ENCODE measurements around the gene SH2D3A. TPM values are rescaled to one million over a fixed set of nuclear protein-coding genes. Genes with fewer than 3 reads are reported as not detected.

The SH2D3A gene
- polyA plus RNA-seq, 3 donors, result 0.11 TPM; not detected in 2

GRCh38 chr19:6735181-6735911, 31.9 kb downstream of the SH2D3A start:
- Histone ChIP-seq H3K79me2 (ENCODE audit: insufficient read depth, low read length) (peaks cover 14% of the 10 kb centered on the region), H3K4me2 (replicated peaks; ENCODE audit: extremely low read depth, low read length, poor library complexity, severe bottlenecking) (peak overlapping the region; percentile 99), H3K36me3 (replicated peaks in 1 of 2; ENCODE audit: control insufficient read depth in 1 of 2, insufficient read depth in 2 of 2, low read length in 2 of 2) (peaks cover 29 to 45% of the 10 kb centered on the region in 2 donors), H3K9ac (ENCODE audit: insufficient read depth, low read length, poor library complexity, severe bottlenecking) (no peak overlapping the region), H3K4me1 (ENCODE audit: control insufficient read depth in 1 of 2, insufficient read depth in 2 of 2, low read length in 2 of 2) (peaks cover 39 to 45% of the 10 kb centered on the region in 2 donors), H2AFZ (ENCODE audit: insufficient read depth, low read depth, low read length, poor library complexity, severe bottlenecking) (no peak overlapping the region), H3K27me3 (ENCODE audit: control insufficient read depth in 2 of 2, insufficient read depth in 2 of 2, low read length in 2 of 2) (peaks cover 0 to 6% of the 10 kb centered on the region in 2 donors), H3K27ac (ENCODE audit: low read depth in 1 of 2, low read length in 2 of 2) (no peak overlapping the region), H4K20me1 (ENCODE audit: insufficient read depth, low read length) (peaks cover 11% of the 10 kb centered on the region), H3K4me3 (replicated peaks in 1 of 3; ENCODE audit: low read depth in 2 of 3, low read length in 3 of 3) (no peak overlapping the region), H3K9me3 (replicated peaks in 1 of 2; ENCODE audit: control insufficient read depth in 1 of 2, insufficient read depth in 1 of 2, low read length in 2 of 2) (no peaks in the 10 kb centered on the region)
- H3K4me3 Mint-ChIP-seq, result no peak overlapping the region
- H3K36me3 Mint-ChIP-seq, result peaks cover 32 to 45% of the 10 kb centered on the region in 2 donors
- H3K9me3 Mint-ChIP-seq, result no peaks in the 10 kb centered on the region
- peaks cover 37% of the 10 kb centered on the region for H3K4me1 Mint-ChIP-seq
- DNase-seq, result no peak
- peaks cover 2 to 7% (median 6%) of the 10 kb centered on the region in 3 donors for H3K27me3 Mint-ChIP-seq (ENCODE audit: low read depth in 3 of 3)
- peak overlapping the region in 2 of 7 donors; percentile 89 to 95 for H3K27ac Mint-ChIP-seq
- TF ChIP-seq, protein P1, sequence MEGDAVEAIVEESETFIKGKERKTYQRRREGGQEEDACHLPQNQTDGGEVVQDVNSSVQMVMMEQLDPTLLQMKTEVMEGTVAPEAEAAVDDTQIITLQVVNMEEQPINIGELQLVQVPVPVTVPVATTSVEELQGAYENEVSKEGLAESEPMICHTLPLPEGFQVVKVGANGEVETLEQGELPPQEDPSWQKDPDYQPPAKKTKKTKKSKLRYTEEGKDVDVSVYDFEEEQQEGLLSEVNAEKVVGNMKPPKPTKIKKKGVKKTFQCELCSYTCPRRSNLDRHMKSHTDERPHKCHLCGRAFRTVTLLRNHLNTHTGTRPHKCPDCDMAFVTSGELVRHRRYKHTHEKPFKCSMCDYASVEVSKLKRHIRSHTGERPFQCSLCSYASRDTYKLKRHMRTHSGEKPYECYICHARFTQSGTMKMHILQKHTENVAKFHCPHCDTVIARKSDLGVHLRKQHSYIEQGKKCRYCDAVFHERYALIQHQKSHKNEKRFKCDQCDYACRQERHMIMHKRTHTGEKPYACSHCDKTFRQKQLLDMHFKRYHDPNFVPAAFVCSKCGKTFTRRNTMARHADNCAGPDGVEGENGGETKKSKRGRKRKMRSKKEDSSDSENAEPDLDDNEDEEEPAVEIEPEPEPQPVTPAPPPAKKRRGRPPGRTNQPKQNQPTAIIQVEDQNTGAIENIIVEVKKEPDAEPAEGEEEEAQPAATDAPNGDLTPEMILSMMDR (IDR thresholded peaks at IDR 0.05), result no peak
- WGBS (ENCODE audit: insufficient coverage), result 92% methylated on average over 9 of the region's 15 CpGs
- intact Hi-C loops (cut with micrococcal nuclease), result loop anchor here (5.0 kb wide), 3 partner anchors 73 to 308 kb away; no protein-coding TSS in a partner anchor

DNA sequence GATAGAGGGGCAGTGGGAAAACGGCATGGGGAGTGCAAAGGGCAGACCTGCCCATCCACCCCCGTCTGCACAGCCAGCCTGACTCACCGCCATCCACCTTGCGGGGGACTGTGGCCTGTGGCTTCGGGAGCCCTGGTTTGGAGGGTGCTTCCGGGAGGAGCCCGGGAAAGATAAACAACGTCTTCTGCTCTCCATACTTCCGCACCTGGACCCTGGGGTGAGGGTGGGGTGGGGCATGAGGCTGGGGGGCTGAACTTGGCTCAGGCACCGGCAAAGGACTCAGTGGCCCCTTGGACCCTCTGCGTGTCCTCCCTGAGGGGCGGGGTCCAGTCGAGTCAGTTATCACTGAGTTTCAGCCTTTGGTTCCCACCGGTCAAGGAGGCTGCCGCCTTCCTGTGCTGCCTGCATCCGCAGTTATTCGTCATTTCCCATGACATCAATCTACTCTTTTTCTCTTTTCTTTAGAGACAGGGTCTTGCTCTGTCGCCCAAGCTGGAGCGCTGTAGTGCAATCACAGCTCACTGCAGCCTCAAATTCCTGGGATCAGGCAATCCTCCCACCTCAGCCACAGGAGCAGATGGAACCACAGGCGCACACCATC, 33.0 kb downstream of the SH2D3A start:
- peaks cover 0 to 2% (median 0%) of the 10 kb centered on the region in 3 donors for H3K27me3 Mint-ChIP-seq (ENCODE audit: low read depth in 3 of 3)
- H3K9me3 Mint-ChIP-seq, result peaks cover 0 to 3% (median 0%) of the 10 kb centered on the region in 7 donors
- Histone ChIP-seq H3K4me3 (replicated peaks in 1 of 3; ENCODE audit: low read depth in 2 of 3, low read length in 3 of 3) (no peak overlapping the region), H2AFZ (ENCODE audit: insufficient read depth, low read depth, low read length, poor library complexity, severe bottlenecking) (no peak overlapping the region), H3K4me2 (replicated peaks; ENCODE audit: extremely low read depth, low read length, poor library complexity, severe bottlenecking) (no peak overlapping the region), H3K27ac (ENCODE audit: low read depth in 1 of 2, low read length in 2 of 2) (no peak overlapping the region), H3K9me3 (replicated peaks in 1 of 2; ENCODE audit: control insufficient read depth in 1 of 2, insufficient read depth in 1 of 2, low read length in 2 of 2) (no peaks in the 10 kb centered on the region), H3K4me1 (ENCODE audit: control insufficient read depth in 1 of 2, insufficient read depth in 2 of 2, low read length in 2 of 2) (peaks cover 41 to 46% of the 10 kb centered on the region in 2 donors), H3K9ac (ENCODE audit: insufficient read depth, low read length, poor library complexity, severe bottlenecking) (no peak overlapping the region), H3K36me3 (replicated peaks in 1 of 2; ENCODE audit: control insufficient read depth in 1 of 2, insufficient read depth in 2 of 2, low read length in 2 of 2) (peaks cover 29 to 45% of the 10 kb centered on the region in 2 donors), H4K20me1 (ENCODE audit: insufficient read depth, low read length) (peaks cover 11% of the 10 kb centered on the region), H3K27me3 (ENCODE audit: control insufficient read depth in 2 of 2, insufficient read depth in 2 of 2, low read length in 2 of 2) (no peaks in the 10 kb centered on the region), H3K79me2 (ENCODE audit: insufficient read depth, low read length) (peaks cover 14% of the 10 kb centered on the region)
- 93% methylated on average over 17 of the region's 20 CpGs for WGBS (ENCODE audit: insufficient coverage)
- H3K4me3 Mint-ChIP-seq, result no peak overlapping the region
- H3K27ac Mint-ChIP-seq, result peak overlapping the region in 1 of 7 donors; percentile 5
- intact Hi-C loops (cut with micrococcal nuclease), result no loop called here
- DNase-seq, result no peak
- H3K4me1 Mint-ChIP-seq, result peaks cover 36% of the 10 kb centered on the region
- H3K36me3 Mint-ChIP-seq, result peaks cover 37 to 57% of the 10 kb centered on the region in 2 donors
- TF ChIP-seq, protein P1 (IDR thresholded peaks at IDR 0.05), result no peak

Measured in CD14-positive monocyte (primary cell).